ENCODE data around the gene SLC52A3.

The SLC52A3 gene

DNA sequence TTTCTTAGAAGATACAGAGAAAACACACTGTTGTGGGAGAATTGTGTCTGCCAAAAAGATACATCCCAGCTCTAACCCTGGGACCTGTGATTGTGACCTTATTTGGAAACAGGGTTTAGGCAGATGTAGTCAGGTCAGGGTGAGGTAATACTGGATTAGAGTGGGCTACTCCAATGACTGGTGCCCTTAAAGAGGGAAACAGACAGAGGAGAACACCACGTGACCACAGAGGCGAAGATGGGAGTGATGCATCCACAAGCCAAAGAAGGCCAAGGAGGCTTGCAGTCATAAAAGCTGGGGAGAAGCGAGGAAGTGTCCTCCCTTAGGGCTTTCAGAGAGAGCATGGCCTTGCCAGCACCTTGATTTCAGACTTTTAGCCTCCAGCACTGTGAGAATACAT lies 35.6 kb downstream of the SLC52A3 start:
- no peak overlapping the region for H2BK5ac ChIP-seq (ENCODE audit: low read depth, low read length, poor library complexity, severe bottlenecking)
- no peak overlapping the region for H2AFZ ChIP-seq (ENCODE audit: low read depth, low read length)
- 54% methylated on average over 3 of the region's 3 CpGs for WGBS
- H3K27ac ChIP-seq (ENCODE audit: low read length, poor library complexity, severe bottlenecking), result no peak overlapping the region
- H3K79me1 ChIP-seq (replicated peaks; ENCODE audit: low read length, poor library complexity, severe bottlenecking), result no peaks in the 10 kb centered on the region
- H3K27me3 ChIP-seq (ENCODE audit: control insufficient read depth in 1 of 2, insufficient read depth in 1 of 2, low read length in 2 of 2), result peaks cover 34 to 56% of the 10 kb centered on the region in 2 experiments
- H3K23ac ChIP-seq (ENCODE audit: low read length in 2 of 2), result no peak overlapping the region
- H3K4ac ChIP-seq (ENCODE audit: low read depth in 1 of 2, low read length in 2 of 2), result no peak overlapping the region
- no peaks in the 10 kb centered on the region for H3K36me3 ChIP-seq (ENCODE audit: control insufficient read depth in 1 of 2, insufficient read depth in 2 of 2, low read depth in 1 of 2, low read length in 2 of 2)
- H3K9ac ChIP-seq (ENCODE audit: low read length), result no peak overlapping the region
- peaks cover 9% of the 10 kb centered on the region for H3K4me1 ChIP-seq (ENCODE audit: control insufficient read depth, insufficient read depth, low read depth, low read length)
- no peak overlapping the region for H2BK12ac ChIP-seq (ENCODE audit: low read length in 2 of 2)
- no peak overlapping the region for H4K91ac ChIP-seq (ENCODE audit: low read length)
- H3K18ac ChIP-seq (ENCODE audit: low read depth in 1 of 2, low read length in 2 of 2), result no peak overlapping the region
- H3K9me3 ChIP-seq (ENCODE audit: control insufficient read depth, low read length), result peaks cover 3% of the 10 kb centered on the region
- no peak overlapping the region for H3K4me2 ChIP-seq (ENCODE audit: low read length, poor library complexity, severe bottlenecking)
- no peak overlapping the region for H2BK15ac ChIP-seq (ENCODE audit: low read depth, poor library complexity, severe bottlenecking)
- H3K4me3 ChIP-seq (ENCODE audit: insufficient read depth in 1 of 2, low read depth in 1 of 2, low read length in 2 of 2), result no peak overlapping the region
- no peak overlapping the region for H2AK5ac ChIP-seq (ENCODE audit: low read length, severe bottlenecking)
- no peak for DNase-seq
- no peak overlapping the region for H4K8ac ChIP-seq (ENCODE audit: low read length)
- no peak overlapping the region for H2BK120ac ChIP-seq (ENCODE audit: low read depth, low read length)
- H3K14ac ChIP-seq (ENCODE audit: low read length in 2 of 2), result no peak overlapping the region

- Histone ChIP-seq H3K18ac (ENCODE audit: low read depth in 1 of 2, low read length in 2 of 2) (no peak overlapping the region), H2BK5ac (ENCODE audit: low read depth, low read length, poor library complexity, severe bottlenecking) (no peak overlapping the region), H3K14ac (ENCODE audit: low read length in 2 of 2) (no peak overlapping the region), H3K4ac (ENCODE audit: low read depth in 1 of 2, low read length in 2 of 2) (no peak overlapping the region), H4K91ac (ENCODE audit: low read length) (no peak overlapping the region), H3K4me1 (ENCODE audit: control insufficient read depth, insufficient read depth, low read depth, low read length) (peaks cover 9% of the 10 kb centered on the region), H2BK15ac (ENCODE audit: low read depth, poor library complexity, severe bottlenecking) (no peak overlapping the region), H2AFZ (ENCODE audit: low read depth, low read length) (no peak overlapping the region), H3K79me1 (replicated peaks; ENCODE audit: low read length, poor library complexity, severe bottlenecking) (no peaks in the 10 kb centered on the region), H3K4me2 (ENCODE audit: low read length, poor library complexity, severe bottlenecking) (no peak overlapping the region), H3K27ac (ENCODE audit: low read length, poor library complexity, severe bottlenecking) (no peak overlapping the region), H3K9me3 (ENCODE audit: control insufficient read depth, low read length) (peaks cover 3% of the 10 kb centered on the region), H3K23ac (ENCODE audit: low read length in 2 of 2) (no peak overlapping the region), H3K4me3 (ENCODE audit: insufficient read depth in 1 of 2, low read depth in 1 of 2, low read length in 2 of 2) (no peak overlapping the region), H4K8ac (ENCODE audit: low read length) (no peak overlapping the region), H2BK12ac (ENCODE audit: low read length in 2 of 2) (no peak overlapping the region), H3K36me3 (ENCODE audit: control insufficient read depth in 1 of 2, insufficient read depth in 2 of 2, low read depth in 1 of 2, low read length in 2 of 2) (no peaks in the 10 kb centered on the region), H3K27me3 (ENCODE audit: control insufficient read depth in 1 of 2, insufficient read depth in 1 of 2, low read length in 2 of 2) (peaks cover 37 to 59% of the 10 kb centered on the region in 2 experiments), H2AK5ac (ENCODE audit: low read length, severe bottlenecking) (no peak overlapping the region), H3K9ac (ENCODE audit: low read length) (peak overlapping the region; percentile 21), H2BK120ac (ENCODE audit: low read depth, low read length) (no peak overlapping the region)
- DNase-seq, result no peak
- 72% methylated on average over 8 of the region's 8 CpGs for WGBS
These were observed 36.3 kb downstream of the SLC52A3 start for GRCh38 chr20:731891-732560.

GRCh38 chr20:730005-730404 lies 38.3 kb downstream of the SLC52A3 start:
- Histone ChIP-seq H3K4ac (ENCODE audit: low read depth in 1 of 2, low read length in 2 of 2) (no peak overlapping the region), H2BK5ac (ENCODE audit: low read depth, low read length, poor library complexity, severe bottlenecking) (no peak overlapping the region), H2AFZ (ENCODE audit: low read depth, low read length) (no peak overlapping the region), H3K79me1 (replicated peaks; ENCODE audit: low read length, poor library complexity, severe bottlenecking) (no peaks in the 10 kb centered on the region), H4K8ac (ENCODE audit: low read length) (no peak overlapping the region), H2BK120ac (ENCODE audit: low read depth, low read length) (no peak overlapping the region), H3K4me3 (ENCODE audit: insufficient read depth in 1 of 2, low read depth in 1 of 2, low read length in 2 of 2) (no peak overlapping the region), H3K4me2 (ENCODE audit: low read length, poor library complexity, severe bottlenecking) (no peak overlapping the region), H3K27ac (ENCODE audit: low read length, poor library complexity, severe bottlenecking) (no peak overlapping the region), H3K9ac (ENCODE audit: low read length) (no peak overlapping the region), H3K14ac (ENCODE audit: low read length in 2 of 2) (no peak overlapping the region), H3K18ac (ENCODE audit: low read depth in 1 of 2, low read length in 2 of 2) (no peak overlapping the region), H3K23ac (ENCODE audit: low read length in 2 of 2) (no peak overlapping the region), H3K9me3 (ENCODE audit: control insufficient read depth, low read length) (peaks cover 3% of the 10 kb centered on the region), H2BK15ac (ENCODE audit: low read depth, poor library complexity, severe bottlenecking) (no peak overlapping the region), H2AK5ac (ENCODE audit: low read length, severe bottlenecking) (no peak overlapping the region), H2BK12ac (ENCODE audit: low read length in 2 of 2) (no peak overlapping the region), H4K91ac (ENCODE audit: low read length) (no peak overlapping the region), H3K36me3 (ENCODE audit: control insufficient read depth in 1 of 2, insufficient read depth in 2 of 2, low read depth in 1 of 2, low read length in 2 of 2) (no peaks in the 10 kb centered on the region), H3K4me1 (ENCODE audit: control insufficient read depth, insufficient read depth, low read depth, low read length) (peaks cover 9% of the 10 kb centered on the region), H3K27me3 (ENCODE audit: control insufficient read depth in 1 of 2, insufficient read depth in 1 of 2, low read length in 2 of 2) (peaks cover 50 to 78% of the 10 kb centered on the region in 2 experiments)
- whole genome bisulfite sequencing, result 69% methylated on average over 3 of the region's 3 CpGs
- DNase-seq, result no peak

GRCh38 chr20:728256-728944 lies 39.9 kb downstream of the SLC52A3 start:
- Histone ChIP-seq H3K14ac (ENCODE audit: low read length in 2 of 2) (no peak overlapping the region), H2AK5ac (ENCODE audit: low read length, severe bottlenecking) (no peak overlapping the region), H3K23ac (ENCODE audit: low read length in 2 of 2) (no peak overlapping the region), H3K4me2 (ENCODE audit: low read length, poor library complexity, severe bottlenecking) (peak overlapping the region; percentile 94), H4K8ac (ENCODE audit: low read length) (no peak overlapping the region), H3K4me3 (ENCODE audit: insufficient read depth in 1 of 2, low read depth in 1 of 2, low read length in 2 of 2) (peak overlapping the region; percentile 46 to 56), H3K18ac (ENCODE audit: low read depth in 1 of 2, low read length in 2 of 2) (no peak overlapping the region), H3K27me3 (ENCODE audit: control insufficient read depth in 1 of 2, insufficient read depth in 1 of 2, low read length in 2 of 2) (peaks cover 58 to 80% of the 10 kb centered on the region in 2 experiments), H2BK120ac (ENCODE audit: low read depth, low read length) (no peak overlapping the region), H3K27ac (ENCODE audit: low read length, poor library complexity, severe bottlenecking) (no peak overlapping the region), H2AFZ (ENCODE audit: low read depth, low read length) (no peak overlapping the region), H3K36me3 (ENCODE audit: control insufficient read depth in 1 of 2, insufficient read depth in 2 of 2, low read depth in 1 of 2, low read length in 2 of 2) (no peaks in the 10 kb centered on the region), H3K9ac (ENCODE audit: low read length) (no peak overlapping the region), H2BK15ac (ENCODE audit: low read depth, poor library complexity, severe bottlenecking) (peak overlapping the region; percentile 39), H3K4me1 (ENCODE audit: control insufficient read depth, insufficient read depth, low read depth, low read length) (peaks cover 9% of the 10 kb centered on the region), H3K79me1 (replicated peaks; ENCODE audit: low read length, poor library complexity, severe bottlenecking) (no peaks in the 10 kb centered on the region), H2BK5ac (ENCODE audit: low read depth, low read length, poor library complexity, severe bottlenecking) (no peak overlapping the region), H3K9me3 (ENCODE audit: control insufficient read depth, low read length) (peaks cover 3% of the 10 kb centered on the region), H2BK12ac (ENCODE audit: low read length in 2 of 2) (no peak overlapping the region), H3K4ac (ENCODE audit: low read depth in 1 of 2, low read length in 2 of 2) (no peak overlapping the region), H4K91ac (ENCODE audit: low read length) (no peak overlapping the region)
- WGBS, result 10% methylated on average over 34 of the region's 60 CpGs
- peak; percentile 34 for DNase-seq

Measured in mesenchymal stem cell (in vitro differentiated cells and primary cell).